Subcutaneous adipose tissue (tissue), 4 donors: Measurements from ENCODE around the gene PPP2R2B. TPM values are rescaled to one million over a fixed set of nuclear protein-coding genes. Genes with fewer than 3 reads are reported as not detected.

Source experiments
- CTCF ChIP-seq: fragments of 450-650 bp; IDR thresholded peaks from one replicate; pipeline ENCODE4 v1.5.1; 2016; ENCODE audit warnings: low read depth, mild to moderate bottlenecking, control low read depth, antibody characterized with exemption, moderate library complexity
- total RNA-seq, 4 donors: library from RNA; depleted of rRNA; stranded (reverse); fragments of >200 nt; gene quantifications; one replicate each; pipeline ENCODE4 v1.1.0, GENCODE V29; 2016

Gene PPP2R2B
- total RNA-seq, 4 donors from 2014 or later, result 0.34 to 0.66 TPM; not detected in 2

- no peak for TF ChIP-seq CTCF
These were observed 226.0 kb downstream of the PPP2R2B start for GRCh38 chr5:146652547-146652946.

- TF ChIP-seq CTCF, result no peak
These were observed 230.8 kb downstream of the PPP2R2B start for GRCh38 chr5:146647656-146648199.

GRCh38 chr5:146646441-146646840, 232.1 kb downstream of the PPP2R2B start:
- no peak for TF ChIP-seq CTCF

- TF ChIP-seq CTCF, result no peak
These were observed 233.2 kb downstream of the PPP2R2B start for GRCh38 chr5:146645342-146645741.

- TF ChIP-seq CTCF, result no peak
These were observed 233.7 kb downstream of the PPP2R2B start for GRCh38 chr5:146644831-146645230.

GRCh38 chr5:146643776-146644175, 234.8 kb downstream of the PPP2R2B start:
- TF ChIP-seq CTCF, result no peak

- TF ChIP-seq CTCF, result no peak
These were observed 236.1 kb downstream of the PPP2R2B start for GRCh38 chr5:146642410-146642809.
